Measurements from ENCODE around the gene ZNF217.

DNA sequence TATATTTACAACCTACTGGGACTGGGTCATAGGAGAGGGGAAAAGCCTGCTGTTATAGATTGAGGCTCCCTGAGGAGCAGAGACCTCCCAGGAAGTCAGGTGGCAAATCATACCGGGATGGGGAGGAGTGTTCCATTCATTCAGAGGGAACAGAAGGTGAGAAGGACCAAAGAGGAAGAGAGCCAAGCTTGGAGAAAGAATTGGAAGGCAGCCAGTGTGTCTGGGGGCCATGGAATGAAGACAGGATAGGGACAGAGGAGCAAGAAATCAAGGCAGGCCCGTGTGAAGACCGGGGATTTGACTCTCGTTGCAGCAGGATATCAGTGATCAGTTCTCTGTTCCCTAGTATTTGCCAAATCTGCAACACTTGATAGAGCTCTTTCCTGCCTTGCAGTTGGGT, 5.7 kb upstream of the ZNF217 start:
- TF ChIP-seq RFX5 (IDR thresholded peaks at IDR 0.05) (no peak), ESRRA (IDR thresholded peaks at IDR 0.05; ENCODE audit: borderline replicate concordance, low read length) (no peak), POLR2A (IDR thresholded peaks at IDR 0.05; ENCODE audit: low read length) (no peak), PHF8 (IDR thresholded peaks at IDR 0.05; ENCODE audit: borderline replicate concordance, low read depth) (no peak), MYC (IDR thresholded peaks at IDR 0.05; ENCODE audit: borderline replicate concordance, low read length) (no peak), RAD21 (conservative IDR thresholded peaks at IDR 0.05 in 1 of 2, IDR thresholded peaks at IDR 0.05 in 1 of 2) (no peak)
- TF ChIP-seq, protein P1, sequence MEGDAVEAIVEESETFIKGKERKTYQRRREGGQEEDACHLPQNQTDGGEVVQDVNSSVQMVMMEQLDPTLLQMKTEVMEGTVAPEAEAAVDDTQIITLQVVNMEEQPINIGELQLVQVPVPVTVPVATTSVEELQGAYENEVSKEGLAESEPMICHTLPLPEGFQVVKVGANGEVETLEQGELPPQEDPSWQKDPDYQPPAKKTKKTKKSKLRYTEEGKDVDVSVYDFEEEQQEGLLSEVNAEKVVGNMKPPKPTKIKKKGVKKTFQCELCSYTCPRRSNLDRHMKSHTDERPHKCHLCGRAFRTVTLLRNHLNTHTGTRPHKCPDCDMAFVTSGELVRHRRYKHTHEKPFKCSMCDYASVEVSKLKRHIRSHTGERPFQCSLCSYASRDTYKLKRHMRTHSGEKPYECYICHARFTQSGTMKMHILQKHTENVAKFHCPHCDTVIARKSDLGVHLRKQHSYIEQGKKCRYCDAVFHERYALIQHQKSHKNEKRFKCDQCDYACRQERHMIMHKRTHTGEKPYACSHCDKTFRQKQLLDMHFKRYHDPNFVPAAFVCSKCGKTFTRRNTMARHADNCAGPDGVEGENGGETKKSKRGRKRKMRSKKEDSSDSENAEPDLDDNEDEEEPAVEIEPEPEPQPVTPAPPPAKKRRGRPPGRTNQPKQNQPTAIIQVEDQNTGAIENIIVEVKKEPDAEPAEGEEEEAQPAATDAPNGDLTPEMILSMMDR (IDR thresholded peaks at IDR 0.05), result no peak
- TF ChIP-seq, protein P2, sequence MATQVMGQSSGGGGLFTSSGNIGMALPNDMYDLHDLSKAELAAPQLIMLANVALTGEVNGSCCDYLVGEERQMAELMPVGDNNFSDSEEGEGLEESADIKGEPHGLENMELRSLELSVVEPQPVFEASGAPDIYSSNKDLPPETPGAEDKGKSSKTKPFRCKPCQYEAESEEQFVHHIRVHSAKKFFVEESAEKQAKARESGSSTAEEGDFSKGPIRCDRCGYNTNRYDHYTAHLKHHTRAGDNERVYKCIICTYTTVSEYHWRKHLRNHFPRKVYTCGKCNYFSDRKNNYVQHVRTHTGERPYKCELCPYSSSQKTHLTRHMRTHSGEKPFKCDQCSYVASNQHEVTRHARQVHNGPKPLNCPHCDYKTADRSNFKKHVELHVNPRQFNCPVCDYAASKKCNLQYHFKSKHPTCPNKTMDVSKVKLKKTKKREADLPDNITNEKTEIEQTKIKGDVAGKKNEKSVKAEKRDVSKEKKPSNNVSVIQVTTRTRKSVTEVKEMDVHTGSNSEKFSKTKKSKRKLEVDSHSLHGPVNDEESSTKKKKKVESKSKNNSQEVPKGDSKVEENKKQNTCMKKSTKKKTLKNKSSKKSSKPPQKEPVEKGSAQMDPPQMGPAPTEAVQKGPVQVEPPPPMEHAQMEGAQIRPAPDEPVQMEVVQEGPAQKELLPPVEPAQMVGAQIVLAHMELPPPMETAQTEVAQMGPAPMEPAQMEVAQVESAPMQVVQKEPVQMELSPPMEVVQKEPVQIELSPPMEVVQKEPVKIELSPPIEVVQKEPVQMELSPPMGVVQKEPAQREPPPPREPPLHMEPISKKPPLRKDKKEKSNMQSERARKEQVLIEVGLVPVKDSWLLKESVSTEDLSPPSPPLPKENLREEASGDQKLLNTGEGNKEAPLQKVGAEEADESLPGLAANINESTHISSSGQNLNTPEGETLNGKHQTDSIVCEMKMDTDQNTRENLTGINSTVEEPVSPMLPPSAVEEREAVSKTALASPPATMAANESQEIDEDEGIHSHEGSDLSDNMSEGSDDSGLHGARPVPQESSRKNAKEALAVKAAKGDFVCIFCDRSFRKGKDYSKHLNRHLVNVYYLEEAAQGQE (IDR thresholded peaks at IDR 0.05), result no peak

Data from A549 (cell line).